ENCODE measurements around the gene MID1IP1.

- TF ChIP-seq CTCF (IDR thresholded peaks at IDR 0.05; ENCODE audit: insufficient read depth, low read depth, low read length), result no peak
- no peak for TF ChIP-seq EZH2 (IDR thresholded peaks at IDR 0.05; ENCODE audit: insufficient read depth, low read length)
Measured at GRCh38 chrX:38796946-38797345, 4.3 kb upstream of the MID1IP1 start.

Data from astrocyte (in vitro differentiated cells and primary cell).